Astrocyte (in vitro differentiated cells and primary cell): ENCODE measurements around the gene RGS19. TPM values are rescaled to one million over a fixed set of nuclear protein-coding genes. Genes with fewer than 3 reads are reported as not detected.

ENCODE experiments used
- DNase-seq: peaks from one replicate; pipeline ENCODE4 v3.0.0-alpha.2; 2010; ENCODE audit warnings: low read depth
- FAIRE-seq: peaks from 2 replicates; lab custom pipeline; 2011; peaks lifted over from hg19 to GRCh38; lab: Jason Lieb, UNC
- H2AFZ ChIP-seq: 2 replicates; pipeline ENCODE4 v1.6.0; 2012; ENCODE audit warnings: low read depth, low read length, inconsistent platforms
- H3K27ac ChIP-seq: 2 replicates; pipeline ENCODE4 v1.5.1; 2011; ENCODE audit warnings: low read depth, low read length, inconsistent platforms
- H3K27me3 ChIP-seq: 2 replicates; pipeline ENCODE4 v1.6.0; 2011; ENCODE audit warnings: low read length, inconsistent platforms; ENCODE audit not compliant: insufficient read depth
- H3K36me3 ChIP-seq: 2 replicates; pipeline ENCODE4 v1.5.1; 2011; ENCODE audit warnings: low read length, inconsistent platforms; ENCODE audit not compliant: insufficient read depth
- H3K4me1 ChIP-seq: 2 replicates; pipeline ENCODE4 v1.5.1; 2011; ENCODE audit warnings: low read length, inconsistent platforms; ENCODE audit not compliant: insufficient read depth
- H3K4me2 ChIP-seq: 2 replicates; pipeline ENCODE4 v1.6.0; 2012; ENCODE audit warnings: low read length, inconsistent platforms
- H3K4me3 ChIP-seq: 2 replicates; pipeline ENCODE4 v1.5.1; 2011; ENCODE audit warnings: low read depth, mild to moderate bottlenecking, low read length, inconsistent platforms; ENCODE audit not compliant: insufficient read depth
- H3K79me2 ChIP-seq: 2 replicates; pipeline ENCODE4 v1.6.0; 2012; ENCODE audit warnings: mild to moderate bottlenecking, low read length, inconsistent platforms; ENCODE audit not compliant: insufficient read depth
- H3K9ac ChIP-seq: 2 replicates; pipeline ENCODE4 v1.6.0; 2012; ENCODE audit warnings: mild to moderate bottlenecking, low read length, inconsistent platforms
- H3K9me3 ChIP-seq: 2 replicates; pipeline ENCODE4 v1.5.1; 2012; ENCODE audit warnings: low read depth, mild to moderate bottlenecking, low read length, inconsistent platforms; ENCODE audit not compliant: insufficient read depth
- H4K20me1 ChIP-seq: 2 replicates; pipeline ENCODE4 v1.6.0; 2012; ENCODE audit warnings: low read length, inconsistent platforms; ENCODE audit not compliant: insufficient read depth
- H3K27ac Mint-ChIP-seq: one replicate; pipeline ENCODE4 v1.8.0; 2021; ENCODE audit warnings: mild to moderate bottlenecking, mixed read lengths; ENCODE audit not compliant: unreplicated experiment
- H3K27me3 Mint-ChIP-seq: one replicate; pipeline ENCODE4 v1.8.0; 2021; ENCODE audit warnings: low read depth, mixed read lengths; ENCODE audit not compliant: unreplicated experiment
- H3K36me3 Mint-ChIP-seq: one replicate; pipeline ENCODE4 v1.8.0; 2021; ENCODE audit warnings: low read depth, mixed read lengths; ENCODE audit not compliant: unreplicated experiment
- H3K4me1 Mint-ChIP-seq: one replicate; pipeline ENCODE4 v1.8.0; 2021; ENCODE audit warnings: low read depth, mixed read lengths; ENCODE audit not compliant: unreplicated experiment
- H3K4me3 Mint-ChIP-seq: one replicate; pipeline ENCODE4 v1.8.0; 2021; ENCODE audit warnings: mild to moderate bottlenecking, moderate library complexity, mixed read lengths; ENCODE audit not compliant: unreplicated experiment
- H3K9me3 Mint-ChIP-seq: one replicate; pipeline ENCODE4 v1.8.0; 2021; ENCODE audit warnings: mild to moderate bottlenecking, mixed read lengths; ENCODE audit not compliant: unreplicated experiment
- EZH2 ChIP-seq: IDR thresholded peaks from 2 replicates; pipeline ENCODE4 v1.6.1; 2012; ENCODE audit warnings: mild to moderate bottlenecking, low read length, inconsistent platforms; ENCODE audit not compliant: insufficient read depth
- total RNA-seq: library from RNA; stranded (reverse); gene quantifications from 2 replicates; pipeline ENCODE4 v1.2.1, GENCODE V29; 2021
- TF ChIP-seq, protein P1 (sequence below): IDR thresholded peaks from 2 replicates; pipeline ENCODE4 v1.5.1; 2011; ENCODE audit warnings: low read depth, mild to moderate bottlenecking, inconsistent platforms, low read length, moderate library complexity; ENCODE audit not compliant: insufficient read depth

RGS19 gene
- total RNA-seq, 1 donor from 2014 or later, result 18.3 TPM

DNA sequence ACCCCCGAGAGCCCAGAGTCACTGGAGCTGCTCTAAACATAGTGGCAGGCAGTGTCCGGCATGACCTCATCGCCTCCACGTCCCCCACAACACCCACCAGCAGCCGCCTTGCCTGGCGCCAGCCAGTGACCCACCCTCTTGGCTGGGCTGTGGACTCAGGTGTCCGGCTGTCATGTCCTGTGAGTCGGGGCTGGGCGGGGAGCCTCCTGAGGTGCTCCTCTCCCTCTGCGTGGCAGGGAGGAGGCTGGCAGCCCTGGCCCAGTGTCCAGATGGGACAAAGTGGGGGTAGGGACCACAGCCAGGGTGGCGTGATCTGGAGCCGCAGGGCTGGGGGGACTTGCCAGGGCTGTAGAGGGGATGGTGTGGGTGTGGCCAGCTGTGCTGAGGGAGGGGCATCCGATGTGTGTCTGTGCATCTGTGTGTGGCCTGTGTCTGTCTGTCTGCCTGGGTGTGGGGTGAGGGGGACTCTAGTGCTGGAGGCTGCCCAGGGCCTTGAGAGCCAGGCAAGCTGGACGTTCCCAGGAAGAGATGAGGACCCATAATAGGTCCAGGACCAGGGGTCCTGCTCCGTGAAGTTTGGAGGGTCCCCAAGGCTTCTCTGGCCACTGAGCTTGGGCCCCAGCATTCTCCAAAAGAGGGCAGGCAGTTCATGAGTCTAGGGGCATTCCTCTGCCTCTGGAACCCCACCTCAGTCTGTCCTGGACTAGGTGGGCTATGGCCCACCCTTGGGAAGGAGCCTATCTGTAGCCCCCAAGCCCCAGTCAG lies 27.6 kb downstream of the RGS19 start:
- H3K9me3 Mint-ChIP-seq, result no peaks in the 10 kb centered on the region
- H4K20me1 ChIP-seq, result peaks cover 12% of the 10 kb centered on the region
- H3K9ac ChIP-seq, result no peak overlapping the region
- TF ChIP-seq, protein P1, sequence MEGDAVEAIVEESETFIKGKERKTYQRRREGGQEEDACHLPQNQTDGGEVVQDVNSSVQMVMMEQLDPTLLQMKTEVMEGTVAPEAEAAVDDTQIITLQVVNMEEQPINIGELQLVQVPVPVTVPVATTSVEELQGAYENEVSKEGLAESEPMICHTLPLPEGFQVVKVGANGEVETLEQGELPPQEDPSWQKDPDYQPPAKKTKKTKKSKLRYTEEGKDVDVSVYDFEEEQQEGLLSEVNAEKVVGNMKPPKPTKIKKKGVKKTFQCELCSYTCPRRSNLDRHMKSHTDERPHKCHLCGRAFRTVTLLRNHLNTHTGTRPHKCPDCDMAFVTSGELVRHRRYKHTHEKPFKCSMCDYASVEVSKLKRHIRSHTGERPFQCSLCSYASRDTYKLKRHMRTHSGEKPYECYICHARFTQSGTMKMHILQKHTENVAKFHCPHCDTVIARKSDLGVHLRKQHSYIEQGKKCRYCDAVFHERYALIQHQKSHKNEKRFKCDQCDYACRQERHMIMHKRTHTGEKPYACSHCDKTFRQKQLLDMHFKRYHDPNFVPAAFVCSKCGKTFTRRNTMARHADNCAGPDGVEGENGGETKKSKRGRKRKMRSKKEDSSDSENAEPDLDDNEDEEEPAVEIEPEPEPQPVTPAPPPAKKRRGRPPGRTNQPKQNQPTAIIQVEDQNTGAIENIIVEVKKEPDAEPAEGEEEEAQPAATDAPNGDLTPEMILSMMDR, result no peak
- TF ChIP-seq EZH2, result no peak
- peaks cover 36% of the 10 kb centered on the region for H3K27me3 ChIP-seq
- no peaks in the 10 kb centered on the region for H3K36me3 ChIP-seq
- no peak overlapping the region for H3K4me3 ChIP-seq
- H3K4me1 Mint-ChIP-seq, result peaks cover 6% of the 10 kb centered on the region
- no peaks in the 10 kb centered on the region for H3K9me3 ChIP-seq
- no peaks in the 10 kb centered on the region for H3K79me2 ChIP-seq
- no peak overlapping the region for H3K4me3 Mint-ChIP-seq
- peaks cover 3% of the 10 kb centered on the region for H3K4me1 ChIP-seq
- FAIRE-seq, result no peak
- no peak overlapping the region for H3K27ac ChIP-seq
- no peak for DNase-seq
- H3K27ac Mint-ChIP-seq, result no peak overlapping the region
- H3K36me3 Mint-ChIP-seq, result no peaks in the 10 kb centered on the region
- H2AFZ ChIP-seq, result no peak overlapping the region
- H3K4me2 ChIP-seq, result no peak overlapping the region
- peaks cover 30% of the 10 kb centered on the region for H3K27me3 Mint-ChIP-seq

DNA sequence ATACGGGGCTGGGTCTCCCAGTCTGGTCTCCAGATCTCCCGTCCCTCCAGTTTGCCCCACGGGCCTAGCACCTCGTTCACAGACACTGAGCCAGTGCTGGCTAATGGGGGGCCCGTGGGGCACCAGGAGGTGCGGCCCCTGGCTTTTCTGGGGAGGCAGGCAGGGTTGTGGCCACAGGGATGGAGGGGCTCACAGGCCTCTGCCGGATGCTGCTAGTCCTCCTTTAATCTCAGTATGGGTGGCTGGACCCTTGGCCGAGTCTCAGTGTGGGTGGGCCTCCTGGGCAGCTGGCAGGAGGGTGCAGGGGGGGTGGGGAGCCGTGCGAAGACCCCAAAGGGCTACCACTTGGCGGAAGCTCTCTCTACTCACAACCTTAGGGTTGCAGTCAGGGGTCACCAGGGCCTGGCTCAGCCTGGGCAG lies 28.3 kb downstream of the RGS19 start:
- Mint-ChIP-seq H3K4me1 (peaks cover 6% of the 10 kb centered on the region), H3K36me3 (no peaks in the 10 kb centered on the region), H3K9me3 (no peaks in the 10 kb centered on the region), H3K27me3 (peaks cover 35% of the 10 kb centered on the region), H3K4me3 (no peak overlapping the region), H3K27ac (no peak overlapping the region)
- Histone ChIP-seq H3K4me1 (peaks cover 3% of the 10 kb centered on the region), H4K20me1 (peaks cover 12% of the 10 kb centered on the region), H2AFZ (no peak overlapping the region), H3K4me2 (no peak overlapping the region), H3K36me3 (no peaks in the 10 kb centered on the region), H3K4me3 (no peak overlapping the region), H3K27ac (no peak overlapping the region), H3K9ac (no peak overlapping the region), H3K9me3 (no peaks in the 10 kb centered on the region), H3K27me3 (peaks cover 38% of the 10 kb centered on the region), H3K79me2 (no peaks in the 10 kb centered on the region)
- DNase-seq, result no peak
- no peak for FAIRE-seq
- TF ChIP-seq, protein P1, result no peak
- no peak for TF ChIP-seq EZH2
